PC-3 (cell line): ENCODE data around the gene ZNF438. TPM values are rescaled to one million over a fixed set of nuclear protein-coding genes. Genes with fewer than 3 reads are reported as not detected.
"Not testable (repeated sequence)": the region's sequence is repeated elsewhere in the genome, so short reads cannot be mapped to it uniquely, and the experiment has no call there.

Experiments used
- ATAC-seq: fragments of 200-7000 bp; cut with Tn5 transposase; 2 replicates; pipeline ENCODE4 v1.9.1; 2020; ENCODE audit warnings: mild to moderate bottlenecking, moderate library complexity
- BruUV-seq: library from RNA; stranded (reverse); fragments of 400-500 nt; replicated peaks from 2 replicates; lab custom pipeline; 2021; lab: Mats Ljungman, UMichigan
- CTCF ChIA-PET: fragments of 300-600 bp; sonication (Branson Sonifier 250); formaldehyde crosslinking; loops from one replicate; lab custom pipeline; 2022; ENCODE audit warnings: antibody characterized with exemption; lab: Charles Lee
- POLR2A ChIA-PET: fragments of 300-600 bp; sonication (Branson Sonifier 250); formaldehyde crosslinking; loops from one replicate; lab custom pipeline; 2022; ENCODE audit warnings: antibody characterized with exemption; ENCODE audit not compliant: unreplicated experiment; lab: Charles Lee
- DNase-seq: peaks from one replicate; pipeline ENCODE4 v3.0.0-alpha.2; 2015
- H2AFZ ChIP-seq: fragments of 300-600 bp; sonication (generic); 2 replicates; pipeline ENCODE4 v1.6.0; 2016; ENCODE audit warnings: antibody characterized with exemption, low read length
- H3F3A ChIP-seq: fragments of 300-600 bp; sonication (generic); one replicate; pipeline ENCODE4 v1.6.0; 2017; ENCODE audit warnings: antibody characterized with exemption, low read length, control low read depth, mild to moderate bottlenecking; ENCODE audit not compliant: unreplicated experiment
- H3K27ac ChIP-seq: fragments of 300-600 bp; sonication (generic); 2 replicates; pipeline ENCODE4 v1.5.1; 2016; ENCODE audit warnings: mild to moderate bottlenecking, low read length
- H3K27me3 ChIP-seq: fragments of 300-600 bp; sonication (generic); 2 replicates; pipeline ENCODE4 v1.6.1; 2016; ENCODE audit warnings: low read length, mixed read lengths
- H3K36me3 ChIP-seq: fragments of 300-600 bp; sonication (generic); 2 replicates; pipeline ENCODE4 v1.6.1; 2016; ENCODE audit warnings: low read depth, mixed run types, low read length, mixed read lengths
- H3K4me1 ChIP-seq: fragments of 300-600 bp; sonication (generic); 2 replicates; pipeline ENCODE4 v1.5.1; 2016; ENCODE audit warnings: low read length; ENCODE audit not compliant: insufficient read depth
- H3K4me2 ChIP-seq: fragments of 300-600 bp; sonication (generic); 2 replicates; pipeline ENCODE4 v1.6.0; 2016; ENCODE audit warnings: low read length
- H3K4me3 ChIP-seq: fragments of 300-600 bp; sonication (generic); 2 replicates; pipeline ENCODE4 v1.5.1; 2016; ENCODE audit warnings: mild to moderate bottlenecking, low read length, mixed read lengths
- H3K79me2 ChIP-seq: fragments of 300-600 bp; sonication (generic); 2 replicates; pipeline ENCODE4 v1.6.1; 2017; ENCODE audit warnings: low read length, mixed read lengths
- H3K9ac ChIP-seq: fragments of 300-600 bp; sonication (generic); 2 replicates; pipeline ENCODE4 v1.6.0; 2016; ENCODE audit warnings: mild to moderate bottlenecking, low read length
- H3K9me2 ChIP-seq: fragments of 300-600 bp; sonication (generic); replicated peaks from 2 replicates; pipeline ENCODE4 v1.6.1; 2016; ENCODE audit warnings: mixed run types, low read length, mixed read lengths
- H3K9me3 ChIP-seq: fragments of 300-600 bp; sonication (generic); 2 replicates; pipeline ENCODE4 v1.6.1; 2016; ENCODE audit warnings: low read length, mixed read lengths
- H4K20me1 ChIP-seq: fragments of 300-600 bp; sonication (generic); 2 replicates; pipeline ENCODE4 v1.6.1; 2016; ENCODE audit warnings: low read length, mixed read lengths
- EZH2 ChIP-seq: fragments of 300-600 bp; sonication (generic); IDR thresholded peaks from one replicate; pipeline ENCODE4 v1.6.1; 2017; ENCODE audit warnings: antibody characterized with exemption, mild to moderate bottlenecking, low read length; ENCODE audit not compliant: unreplicated experiment
- EZH2phosphoT487 ChIP-seq: fragments of 300-600 bp; sonication (generic); IDR thresholded peaks from 2 replicates; pipeline ENCODE4 v1.6.1; 2018; ENCODE audit warnings: mild to moderate bottlenecking, antibody characterized with exemption, low read length, borderline replicate concordance
- intact Hi-C: fragments of 100-400 bp; cut with micrococcal nuclease; formaldehyde crosslinking; loops from 2 replicates; pipeline ENCODE4 v1.9.0; 2023
- total RNA-seq: library from RNA; depleted of rRNA; stranded (reverse); fragments of >200 nt; gene quantifications from 2 replicates; pipeline ENCODE4 v1.2.3, GENCODE V29; 2014
- TF ChIP-seq, protein P1 (sequence below): fragments of 300-600 bp; sonication (generic); conservative IDR thresholded peaks from 2 replicates; pipeline ENCODE4 v1.5.1; 2017; ENCODE audit warnings: antibody characterized with exemption, low read depth, mild to moderate bottlenecking, low read length

Gene ZNF438
- total RNA-seq, 1 experiment from 2014 or later = 0.98 TPM

GRCh38 chr10:30803058-30803457 is 228.6 kb downstream of the ZNF438 start:
- H3K79me2 ChIP-seq = no peaks in the 10 kb centered on the region
- H3K4me1 ChIP-seq = no peaks in the 10 kb centered on the region
- no peak for DNase-seq
- no peaks in the 10 kb centered on the region for H4K20me1 ChIP-seq
- no peak for ATAC-seq
- intact Hi-C loops = no loop called here
- H3K9me3 ChIP-seq = no peaks in the 10 kb centered on the region
- no peak overlapping the region for H3K27ac ChIP-seq
- H3K36me3 ChIP-seq = no peaks in the 10 kb centered on the region
- TF ChIP-seq, protein P1, sequence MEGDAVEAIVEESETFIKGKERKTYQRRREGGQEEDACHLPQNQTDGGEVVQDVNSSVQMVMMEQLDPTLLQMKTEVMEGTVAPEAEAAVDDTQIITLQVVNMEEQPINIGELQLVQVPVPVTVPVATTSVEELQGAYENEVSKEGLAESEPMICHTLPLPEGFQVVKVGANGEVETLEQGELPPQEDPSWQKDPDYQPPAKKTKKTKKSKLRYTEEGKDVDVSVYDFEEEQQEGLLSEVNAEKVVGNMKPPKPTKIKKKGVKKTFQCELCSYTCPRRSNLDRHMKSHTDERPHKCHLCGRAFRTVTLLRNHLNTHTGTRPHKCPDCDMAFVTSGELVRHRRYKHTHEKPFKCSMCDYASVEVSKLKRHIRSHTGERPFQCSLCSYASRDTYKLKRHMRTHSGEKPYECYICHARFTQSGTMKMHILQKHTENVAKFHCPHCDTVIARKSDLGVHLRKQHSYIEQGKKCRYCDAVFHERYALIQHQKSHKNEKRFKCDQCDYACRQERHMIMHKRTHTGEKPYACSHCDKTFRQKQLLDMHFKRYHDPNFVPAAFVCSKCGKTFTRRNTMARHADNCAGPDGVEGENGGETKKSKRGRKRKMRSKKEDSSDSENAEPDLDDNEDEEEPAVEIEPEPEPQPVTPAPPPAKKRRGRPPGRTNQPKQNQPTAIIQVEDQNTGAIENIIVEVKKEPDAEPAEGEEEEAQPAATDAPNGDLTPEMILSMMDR = no peak
- TF ChIP-seq EZH2phosphoT487 (no peak), EZH2 (no peak)
- no peak overlapping the region for H3K4me3 ChIP-seq
- H3K4me2 ChIP-seq = no peak overlapping the region
- H2AFZ ChIP-seq = no peak overlapping the region
- no peaks in the 10 kb centered on the region for H3K9me2 ChIP-seq
- ChIA-PET CTCF (no interaction called here), POLR2A (no interaction called here)
- H3K9ac ChIP-seq = no peak overlapping the region
- H3F3A ChIP-seq = no peaks in the 10 kb centered on the region
- H3K27me3 ChIP-seq = no peaks in the 10 kb centered on the region
- no TSS peak for BruUV-seq

DNA sequence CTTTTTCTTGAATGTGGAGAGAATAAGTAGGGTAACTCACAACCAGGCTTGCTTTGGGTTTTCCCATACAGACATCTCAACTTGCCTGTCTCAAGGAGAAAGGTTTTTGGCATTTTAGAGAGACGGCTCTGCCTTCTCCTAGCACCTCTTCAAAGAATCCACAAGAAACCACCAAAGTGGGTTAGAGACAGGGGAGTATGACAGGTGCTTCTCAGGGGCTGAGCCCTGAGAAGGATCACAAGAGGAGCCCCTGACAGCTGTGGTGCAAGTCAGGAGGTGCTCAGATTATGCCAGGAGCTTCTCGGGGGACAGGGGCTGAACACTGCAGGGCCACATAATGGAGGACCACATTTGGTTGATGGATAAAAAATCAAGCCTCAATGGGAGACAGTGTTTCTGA is 231.3 kb downstream of the ZNF438 start:
- no peaks in the 10 kb centered on the region for H3K9me2 ChIP-seq
- H3K9me3 ChIP-seq = no peaks in the 10 kb centered on the region
- ChIA-PET POLR2A (no interaction called here), CTCF (no interaction called here)
- no peak overlapping the region for H2AFZ ChIP-seq
- H3K27ac ChIP-seq = no peak overlapping the region
- H4K20me1 ChIP-seq = no peaks in the 10 kb centered on the region
- no peak for DNase-seq
- H3K27me3 ChIP-seq = no peaks in the 10 kb centered on the region
- H3K36me3 ChIP-seq = no peaks in the 10 kb centered on the region
- H3K79me2 ChIP-seq = no peaks in the 10 kb centered on the region
- no peaks in the 10 kb centered on the region for H3F3A ChIP-seq
- H3K9ac ChIP-seq = no peak overlapping the region
- no peaks in the 10 kb centered on the region for H3K4me1 ChIP-seq
- intact Hi-C loops = no loop called here
- no TSS peak for BruUV-seq
- no peak overlapping the region for H3K4me3 ChIP-seq
- no peak for ATAC-seq
- TF ChIP-seq, protein P1 = no peak
- TF ChIP-seq EZH2 = no peak
- no peak for TF ChIP-seq EZH2phosphoT487
- no peak overlapping the region for H3K4me2 ChIP-seq

GRCh38 chr10:30798646-30799185 is 232.9 kb downstream of the ZNF438 start:
- intact Hi-C loops = no loop called here
- TF ChIP-seq EZH2 = no peak
- TF ChIP-seq EZH2phosphoT487 = no peak
- TF ChIP-seq, protein P1 = no peak
- Histone ChIP-seq H3K4me2 (no peak overlapping the region), H3K9me3 (no peaks in the 10 kb centered on the region), H3F3A (no peaks in the 10 kb centered on the region), H4K20me1 (no peaks in the 10 kb centered on the region), H3K27me3 (no peaks in the 10 kb centered on the region), H3K27ac (no peak overlapping the region), H3K9ac (no peak overlapping the region), H3K79me2 (no peaks in the 10 kb centered on the region), H3K9me2 (no peaks in the 10 kb centered on the region), H3K4me1 (no peaks in the 10 kb centered on the region), H3K36me3 (no peaks in the 10 kb centered on the region), H2AFZ (no peak overlapping the region), H3K4me3 (no peak overlapping the region)
- DNase-seq = no peak
- no TSS peak for BruUV-seq
- no peak for ATAC-seq
- POLR2A ChIA-PET = no interaction called here
- CTCF ChIA-PET = no interaction called here

- ATAC-seq, H2AFZ ChIP-seq, H3K4me3 ChIP-seq, H3F3A ChIP-seq, H3K9me2 ChIP-seq, H3K36me3 ChIP-seq, POLR2A ChIA-PET, H3K79me2 ChIP-seq, DNase-seq, H3K4me2 ChIP-seq, H3K27me3 ChIP-seq, H3K9ac ChIP-seq, intact Hi-C loops, BruUV-seq, H3K27ac ChIP-seq, H4K20me1 ChIP-seq, CTCF ChIA-PET, H3K4me1 ChIP-seq, H3K9me3 ChIP-seq: not testable (repeated sequence)
These were observed 236.6 kb downstream of the ZNF438 start for GRCh38 chr10:30795024-30795423.
